Measurements from ENCODE around the gene GARIN5B. TPM values are rescaled to one million over a fixed set of nuclear protein-coding genes. Genes with fewer than 3 reads are reported as not detected.

GARIN5B gene
- total RNA-seq, 1 donor from 2014 or later, result 0.27 TPM

GRCh38 chr19:55305983-55306562 is 57.0 kb downstream of the GARIN5B start:
- no peak for DNase-seq (ENCODE audit: low spot score in 2 of 2, unreplicated experiment in 2 of 2)
- TF ChIP-seq CTCF (IDR thresholded peaks at IDR 0.05; ENCODE audit: unreplicated experiment), result no peak
- peaks cover 29% of the 10 kb centered on the region for H3K36me3 Mint-ChIP-seq
- no peak overlapping the region for H3K4me3 Mint-ChIP-seq
- peaks cover 6% of the 10 kb centered on the region for H3K4me1 Mint-ChIP-seq
- H3K9me3 Mint-ChIP-seq, result no peaks in the 10 kb centered on the region
- H3K27ac Mint-ChIP-seq, result no peak overlapping the region
- no peaks in the 10 kb centered on the region for H3K27me3 Mint-ChIP-seq (ENCODE audit: low read depth)

- Mint-ChIP-seq H3K4me1 (peaks cover 6% of the 10 kb centered on the region), H3K9me3 (no peaks in the 10 kb centered on the region), H3K27me3 (ENCODE audit: low read depth) (no peaks in the 10 kb centered on the region), H3K27ac (no peak overlapping the region), H3K36me3 (peaks cover 32% of the 10 kb centered on the region), H3K4me3 (no peak overlapping the region)
- TF ChIP-seq CTCF (IDR thresholded peaks at IDR 0.05; ENCODE audit: unreplicated experiment), result no peak
- DNase-seq (ENCODE audit: low spot score in 2 of 2, unreplicated experiment in 2 of 2), result peak in 1 of 2 experiments; percentile 48
Observed at GRCh38 chr19:55305491-55305890, 57.6 kb downstream of the GARIN5B start.

DNA sequence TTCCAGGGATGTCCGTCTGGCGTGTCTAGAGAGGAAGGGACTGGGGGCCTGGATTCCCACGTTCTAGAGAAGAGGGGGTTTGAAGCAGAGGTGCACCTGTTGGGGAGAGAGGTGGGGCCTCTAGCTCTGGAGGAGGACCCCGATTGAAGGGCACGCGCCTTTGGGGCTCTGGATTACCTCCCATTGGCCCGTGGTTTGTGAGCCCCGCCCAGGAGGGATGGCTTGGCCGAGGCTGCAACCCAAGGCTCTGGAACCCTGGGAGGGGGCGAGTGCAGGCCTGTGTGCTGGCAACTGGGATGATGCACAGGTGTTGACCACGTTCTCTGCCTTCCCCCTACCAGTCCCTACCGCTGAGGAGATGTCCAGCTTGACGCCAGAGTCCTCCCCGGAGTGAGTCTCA is 58.1 kb downstream of the GARIN5B start:
- Mint-ChIP-seq H3K9me3 (no peaks in the 10 kb centered on the region), H3K4me1 (peaks cover 6% of the 10 kb centered on the region), H3K27ac (no peak overlapping the region), H3K36me3 (peaks cover 30% of the 10 kb centered on the region), H3K27me3 (ENCODE audit: low read depth) (no peaks in the 10 kb centered on the region), H3K4me3 (no peak overlapping the region)
- no peak for DNase-seq (ENCODE audit: low spot score in 2 of 2, unreplicated experiment in 2 of 2)
- no peak for TF ChIP-seq CTCF (IDR thresholded peaks at IDR 0.05; ENCODE audit: unreplicated experiment)

Other genes with a start within 250 kb of the GARIN5B start
- 100 to 111 TPM (median 109 TPM) in 3 replicates for gene PPP1R12C, start 245.6 kb downstream of the GARIN5B start, total RNA-seq
- 47.5 to 57.5 TPM (median 48.9 TPM) in 3 replicates for gene TNNT1, start 214.1 kb downstream of the GARIN5B start, total RNA-seq
- gene TNNI3, start 205.5 kb downstream of the GARIN5B start, total RNA-seq, result 6.3 to 9.1 TPM (median 8.9 TPM) in 3 replicates
- gene DNAAF3, start 196.6 kb downstream of the GARIN5B start, total RNA-seq, result 2.9 to 4.4 TPM (median 3.3 TPM) in 3 replicates
- gene SYT5, start 183.0 kb downstream of the GARIN5B start, total RNA-seq, result 0.32 to 0.67 TPM (median 0.47 TPM) in 3 replicates
- 10.4 to 10.7 TPM (median 10.5 TPM) in 3 replicates for gene PTPRH, start 153.8 kb downstream of the GARIN5B start, total RNA-seq
- gene TMEM86B, start 134.5 kb downstream of the GARIN5B start, total RNA-seq, result 5.9 to 6.7 TPM (median 6.7 TPM) in 3 replicates
- 70.1 to 73.0 TPM (median 71.5 TPM) in 3 replicates for gene PPP6R1, start 104.2 kb downstream of the GARIN5B start, total RNA-seq
- gene HSPBP1, start 83.2 kb downstream of the GARIN5B start, total RNA-seq, result 28.9 to 30.4 TPM (median 29.1 TPM) in 3 replicates
- gene BRSK1, start 79.3 kb downstream of the GARIN5B start, total RNA-seq, result 38.5 to 46.0 TPM (median 43.4 TPM) in 3 replicates
- not detected in 3 replicates for gene TMEM150B, start 37.9 kb downstream of the GARIN5B start, total RNA-seq
- 51.3 to 54.0 TPM (median 51.9 TPM) in 3 replicates for gene KMT5C, start 23.4 kb downstream of the GARIN5B start, total RNA-seq
- 7.3 to 11.5 TPM (median 7.3 TPM) in 3 replicates for gene COX6B2, start 8.5 kb downstream of the GARIN5B start, total RNA-seq
- gene IL11, start 7.2 kb upstream of the GARIN5B start, total RNA-seq, result 10.0 to 12.9 TPM (median 11.6 TPM) in 3 replicates
- 2.2 to 2.4 TPM (median 2.4 TPM) in 3 replicates for gene TMEM190, start 13.6 kb upstream of the GARIN5B start, total RNA-seq
- gene TMEM238, start 21.0 kb upstream of the GARIN5B start, total RNA-seq, result 2.3 to 2.9 TPM (median 2.3 TPM) in 3 replicates
- gene RPL28, start 22.7 kb upstream of the GARIN5B start, total RNA-seq, result 1,773 to 1,819 TPM (median 1,790 TPM) in 3 replicates
- 65.3 to 77.0 TPM (median 73.2 TPM) in 3 replicates for gene UBE2S, start 44.5 kb upstream of the GARIN5B start, total RNA-seq
- 0.04 TPM in 1 of 3 replicates, not detected in the others for gene SHISA7, start 80.0 kb upstream of the GARIN5B start, total RNA-seq
- gene ISOC2, start 98.4 kb upstream of the GARIN5B start, total RNA-seq, result 35.0 to 39.2 TPM (median 38.6 TPM) in 3 replicates
- not detected in 3 replicates for gene C19orf85, start 101.5 kb upstream of the GARIN5B start, total RNA-seq
- 19.0 to 23.1 TPM (median 22.0 TPM) in 3 replicates for gene ZNF628, start 113.4 kb upstream of the GARIN5B start, total RNA-seq
- gene NAT14, start 121.9 kb upstream of the GARIN5B start, total RNA-seq, result 52.6 to 54.4 TPM (median 53.1 TPM) in 3 replicates
- 7.0 to 8.5 TPM (median 7.8 TPM) in 3 replicates for gene SSC5D, start 125.2 kb upstream of the GARIN5B start, total RNA-seq
- gene SBK2, start 173.9 kb upstream of the GARIN5B start, total RNA-seq, result 0.33 to 0.97 TPM (median 0.56 TPM) in 3 replicates
- 0.25 TPM in 1 of 3 replicates, not detected in the others for gene SBK3, start 182.3 kb upstream of the GARIN5B start, total RNA-seq
- gene ZNF579, start 217.6 kb upstream of the GARIN5B start, total RNA-seq, result 35.0 to 35.2 TPM (median 35.1 TPM) in 3 replicates
- gene FIZ1, start 236.3 kb upstream of the GARIN5B start, total RNA-seq, result 31.3 to 31.7 TPM (median 31.6 TPM) in 3 replicates
- 5.3 to 7.4 TPM (median 5.7 TPM) in 3 replicates for gene ZNF524, start 237.0 kb upstream of the GARIN5B start, total RNA-seq
- 18.7 to 21.4 TPM (median 21.2 TPM) in 3 replicates for gene ZNF865, start 242.4 kb upstream of the GARIN5B start, total RNA-seq